Measurements from ENCODE around the gene BARX1. TPM values are rescaled to one million over a fixed set of nuclear protein-coding genes. Genes with fewer than 3 reads are reported as not detected.
A peak's percentile ranks its signal among the peaks of the same experiment; 100 is the strongest.

The BARX1 gene
- total RNA-seq, result 8.5 and 15.6 TPM in 2 replicates

GRCh38 chr9:93955111-93955980, at the start of gene BARX1:
TSS of gene BARX1 (minus strand) at chr9:93955355. CDS start at chr9:93955146, 209 bp downstream.
- no peak for TF ChIP-seq CTCF (IDR thresholded peaks at IDR 0.05; ENCODE audit: extremely low read depth, low read depth, low read length)
- H3K36me3 ChIP-seq (ENCODE audit: insufficient read depth, low read length), result no peaks in the 10 kb centered on the region
- H2AFZ ChIP-seq (ENCODE audit: low read length), result peak within 1 kb of the TSS; percentile 95
- peaks cover 15% of the 10 kb centered on the region for H3K27me3 ChIP-seq (ENCODE audit: insufficient read depth, low read length)
- H3K4me3 ChIP-seq (ENCODE audit: insufficient read depth, low read length), result peak within 1 kb of the TSS; percentile 78
- no peaks in the 10 kb centered on the region for H3K9me3 ChIP-seq (ENCODE audit: low read depth, low read length)
- H3K4me1 ChIP-seq (ENCODE audit: insufficient read depth, low read length), result peaks cover 6% of the 10 kb centered on the region
- H3K79me2 ChIP-seq (ENCODE audit: insufficient read depth, low read length), result peaks cover 8% of the 10 kb centered on the region
- peak within 1 kb of the TSS; percentile 95 for H3K4me2 ChIP-seq (ENCODE audit: insufficient read depth, low read length)
- H3K27ac ChIP-seq (ENCODE audit: low read depth, low read length), result no peak within 1 kb of the TSS
- peak; percentile 100 for DNase-seq (ENCODE audit: insufficient read length, low spot score, missing footprints)
- H4K20me1 ChIP-seq (ENCODE audit: insufficient read depth, low read length), result no peaks in the 10 kb centered on the region

GRCh38 chr9:94002316-94003140, 47.4 kb upstream of the BARX1 start:
- no peak for DNase-seq (ENCODE audit: insufficient read length, low spot score, missing footprints)
- TF ChIP-seq CTCF (IDR thresholded peaks at IDR 0.05; ENCODE audit: extremely low read depth, low read depth, low read length), result peak; percentile 79
- no peaks in the 10 kb centered on the region for H3K36me3 ChIP-seq (ENCODE audit: insufficient read depth, low read length)

GRCh38 chr9:93996863-93997262, 41.7 kb upstream of the BARX1 start:
- Histone ChIP-seq H3K4me3 (ENCODE audit: insufficient read depth, low read length) (no peak overlapping the region), H3K4me1 (ENCODE audit: insufficient read depth, low read length) (no peaks in the 10 kb centered on the region), H4K20me1 (ENCODE audit: insufficient read depth, low read length) (no peaks in the 10 kb centered on the region), H2AFZ (ENCODE audit: low read length) (no peak overlapping the region), H3K4me2 (ENCODE audit: insufficient read depth, low read length) (no peak overlapping the region), H3K9me3 (ENCODE audit: low read depth, low read length) (no peaks in the 10 kb centered on the region), H3K27ac (ENCODE audit: low read depth, low read length) (no peak overlapping the region), H3K79me2 (ENCODE audit: insufficient read depth, low read length) (no peaks in the 10 kb centered on the region), H3K27me3 (ENCODE audit: insufficient read depth, low read length) (no peaks in the 10 kb centered on the region), H3K36me3 (ENCODE audit: insufficient read depth, low read length) (no peaks in the 10 kb centered on the region)
- no peak for DNase-seq (ENCODE audit: insufficient read length, low spot score, missing footprints)
- TF ChIP-seq CTCF (IDR thresholded peaks at IDR 0.05; ENCODE audit: extremely low read depth, low read depth, low read length), result no peak

More at GRCh38 chr9:94002316-94003140, 47.4 kb upstream of the BARX1 start:
- Histone ChIP-seq H3K4me2 (ENCODE audit: insufficient read depth, low read length) (no peak overlapping the region), H3K79me2 (ENCODE audit: insufficient read depth, low read length) (no peaks in the 10 kb centered on the region), H4K20me1 (ENCODE audit: insufficient read depth, low read length) (no peaks in the 10 kb centered on the region), H3K27me3 (ENCODE audit: insufficient read depth, low read length) (no peaks in the 10 kb centered on the region), H3K4me3 (ENCODE audit: insufficient read depth, low read length) (no peak overlapping the region), H3K27ac (ENCODE audit: low read depth, low read length) (no peak overlapping the region), H2AFZ (ENCODE audit: low read length) (no peak overlapping the region), H3K4me1 (ENCODE audit: insufficient read depth, low read length) (peaks cover 6% of the 10 kb centered on the region), H3K9me3 (ENCODE audit: low read depth, low read length) (no peaks in the 10 kb centered on the region)

- H3K79me2 ChIP-seq (ENCODE audit: insufficient read depth, low read length), result no peaks in the 10 kb centered on the region
- no peak overlapping the region for H3K27ac ChIP-seq (ENCODE audit: low read depth, low read length)
- no peak for DNase-seq (ENCODE audit: insufficient read length, low spot score, missing footprints)
- no peaks in the 10 kb centered on the region for H3K4me1 ChIP-seq (ENCODE audit: insufficient read depth, low read length)
- no peaks in the 10 kb centered on the region for H4K20me1 ChIP-seq (ENCODE audit: insufficient read depth, low read length)
- H3K36me3 ChIP-seq (ENCODE audit: insufficient read depth, low read length), result no peaks in the 10 kb centered on the region
- TF ChIP-seq CTCF (IDR thresholded peaks at IDR 0.05; ENCODE audit: extremely low read depth, low read depth, low read length), result no peak
- H2AFZ ChIP-seq (ENCODE audit: low read length), result no peak overlapping the region
- no peak overlapping the region for H3K4me3 ChIP-seq (ENCODE audit: insufficient read depth, low read length)
- no peaks in the 10 kb centered on the region for H3K27me3 ChIP-seq (ENCODE audit: insufficient read depth, low read length)
- no peak overlapping the region for H3K4me2 ChIP-seq (ENCODE audit: insufficient read depth, low read length)
- H3K9me3 ChIP-seq (ENCODE audit: low read depth, low read length), result no peaks in the 10 kb centered on the region
Observed at GRCh38 chr9:93996367-93996766, 41.2 kb upstream of the BARX1 start.

All from osteoblast (primary cell).